Breast epithelium (tissue), 3 donors: ENCODE measurements around the gene RNF223.

Experiments
- POLR2A ChIP-seq: fragments of 450-650 bp; IDR thresholded peaks from one replicate; pipeline ENCODE4 v1.6.1; 2016; ENCODE audit warnings: antibody characterized with exemption, mild to moderate bottlenecking, moderate library complexity
- POLR2AphosphoS5 ChIP-seq, 3 donors: sonication (generic); formaldehyde crosslinking; IDR thresholded peaks; one replicate each; pipeline ENCODE4 v1.6.1; 2017; ENCODE audit warnings: antibody characterized with exemption in 3 of 3
- TF ChIP-seq, protein P1 (sequence below), 3 donors: fragments of 450-650 bp; IDR thresholded peaks; one replicate each; pipeline ENCODE4 v1.5.1; 2016 to 2017; ENCODE audit warnings: antibody characterized with exemption in 3 of 3, mild to moderate bottlenecking in 3 of 3, moderate library complexity in 3 of 3

- TF ChIP-seq, protein P1, sequence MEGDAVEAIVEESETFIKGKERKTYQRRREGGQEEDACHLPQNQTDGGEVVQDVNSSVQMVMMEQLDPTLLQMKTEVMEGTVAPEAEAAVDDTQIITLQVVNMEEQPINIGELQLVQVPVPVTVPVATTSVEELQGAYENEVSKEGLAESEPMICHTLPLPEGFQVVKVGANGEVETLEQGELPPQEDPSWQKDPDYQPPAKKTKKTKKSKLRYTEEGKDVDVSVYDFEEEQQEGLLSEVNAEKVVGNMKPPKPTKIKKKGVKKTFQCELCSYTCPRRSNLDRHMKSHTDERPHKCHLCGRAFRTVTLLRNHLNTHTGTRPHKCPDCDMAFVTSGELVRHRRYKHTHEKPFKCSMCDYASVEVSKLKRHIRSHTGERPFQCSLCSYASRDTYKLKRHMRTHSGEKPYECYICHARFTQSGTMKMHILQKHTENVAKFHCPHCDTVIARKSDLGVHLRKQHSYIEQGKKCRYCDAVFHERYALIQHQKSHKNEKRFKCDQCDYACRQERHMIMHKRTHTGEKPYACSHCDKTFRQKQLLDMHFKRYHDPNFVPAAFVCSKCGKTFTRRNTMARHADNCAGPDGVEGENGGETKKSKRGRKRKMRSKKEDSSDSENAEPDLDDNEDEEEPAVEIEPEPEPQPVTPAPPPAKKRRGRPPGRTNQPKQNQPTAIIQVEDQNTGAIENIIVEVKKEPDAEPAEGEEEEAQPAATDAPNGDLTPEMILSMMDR (IDR thresholded peaks at IDR 0.05), result no peak
- TF ChIP-seq POLR2A, result no peak
- TF ChIP-seq POLR2AphosphoS5 (IDR thresholded peaks at IDR 0.05), result no peak
Observed at GRCh38 chr1:1072849-1073742, 1.0 kb downstream of the RNF223 start.
